Vagina (tissue), 2 donors: ENCODE results near the gene CLEC5A.

ENCODE experiments used
- POLR2A ChIP-seq, 2 donors: fragments of 450-650 bp; IDR thresholded peaks; one replicate each; pipeline ENCODE4 v1.6.1; 2017; ENCODE audit warnings: antibody characterized with exemption in 2 of 2, mild to moderate bottlenecking in 2 of 2, moderate library complexity in 2 of 2
- POLR2AphosphoS5 ChIP-seq, 2 donors: sonication (generic); formaldehyde crosslinking; IDR thresholded peaks; one replicate each; pipeline ENCODE4 v1.9.0; 2017; ENCODE audit warnings: antibody characterized with exemption in 2 of 2, mild to moderate bottlenecking in 2 of 2, low read depth in 1 of 2; ENCODE audit not compliant: insufficient read depth in 1 of 2

DNA sequence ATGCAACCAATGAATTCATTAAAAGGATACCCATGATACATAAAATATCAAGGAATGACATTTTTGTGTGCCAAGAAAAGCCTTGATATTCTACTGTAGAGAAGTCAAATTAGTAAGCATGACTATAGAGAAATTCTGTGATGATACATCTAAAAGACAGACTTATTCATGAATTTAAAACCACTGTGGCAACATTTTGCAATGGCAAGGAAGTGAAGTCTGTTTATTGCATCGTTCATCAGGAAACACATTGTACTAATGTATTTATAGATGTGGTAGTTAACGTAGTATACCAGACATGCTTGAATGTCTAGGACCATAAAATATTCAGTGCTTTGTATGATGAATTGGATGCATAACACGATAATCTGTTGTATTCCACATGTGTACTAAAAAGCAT is 9.3 kb upstream of the CLEC5A start:
- TF ChIP-seq POLR2AphosphoS5 (IDR thresholded peaks at IDR 0.05; ENCODE audit: insufficient read depth in 1 of 2, low read depth in 1 of 2) (no peak), POLR2A (IDR thresholded peaks at IDR 0.05) (no peak)
